Smooth muscle cell (in vitro differentiated cells): ENCODE results near the gene TMED5. TPM values are rescaled to one million over a fixed set of nuclear protein-coding genes. Genes with fewer than 3 reads are reported as not detected.
A peak's percentile ranks its signal among the peaks of the same experiment; 100 is the strongest.

Source experiments
- DNase-seq: peaks from one replicate; lab custom pipeline; 2025; ENCODE audit not compliant: unreplicated experiment; lab: John Stamatoyannopoulos, UW
- H2AFZ ChIP-seq: fragments of 200-600 bp; sonication (generic); 2 replicates; pipeline ENCODE4 v1.6.0; 2016; ENCODE audit warnings: antibody characterized with exemption, low read depth, mild to moderate bottlenecking
- H3F3A ChIP-seq: fragments of 200-600 bp; sonication (generic); 2 replicates; pipeline ENCODE4 v1.6.0; 2017; ENCODE audit warnings: antibody characterized with exemption, low read depth
- H3K27ac ChIP-seq: fragments of 200-600 bp; sonication (generic); 2 replicates; pipeline ENCODE4 v1.5.1; 2016; ENCODE audit warnings: low read depth, mild to moderate bottlenecking
- H3K27me3 ChIP-seq: fragments of 200-600 bp; sonication (generic); 2 replicates; pipeline ENCODE4 v1.6.1; 2016; ENCODE audit warnings: low read depth, mild to moderate bottlenecking
- H3K36me3 ChIP-seq: fragments of 200-600 bp; sonication (generic); 2 replicates; pipeline ENCODE4 v1.5.1; 2016; ENCODE audit warnings: low read depth
- H3K4me1 ChIP-seq: fragments of 200-600 bp; sonication (generic); 2 replicates; pipeline ENCODE4 v1.5.1; 2016; ENCODE audit warnings: low read depth
- H3K4me2 ChIP-seq: fragments of 200-600 bp; sonication (generic); 2 replicates; pipeline ENCODE4 v1.6.0; 2016; ENCODE audit warnings: mild to moderate bottlenecking
- H3K4me3 ChIP-seq: fragments of 200-600 bp; sonication (generic); 2 replicates; pipeline ENCODE4 v1.5.1; 2016; ENCODE audit warnings: mild to moderate bottlenecking
- H3K79me2 ChIP-seq: fragments of 200-600 bp; sonication (generic); 2 replicates; pipeline ENCODE4 v1.6.0; 2016; ENCODE audit warnings: low read depth, mild to moderate bottlenecking
- H3K9ac ChIP-seq: fragments of 200-600 bp; sonication (generic); 2 replicates; pipeline ENCODE4 v1.6.0; 2016; ENCODE audit warnings: low read depth
- H3K9me3 ChIP-seq: fragments of 200-600 bp; sonication (generic); replicated peaks from 2 replicates; pipeline ENCODE4 v1.5.1; 2016; ENCODE audit warnings: low read depth
- H4K20me1 ChIP-seq: fragments of 200-600 bp; sonication (generic); 2 replicates; pipeline ENCODE4 v1.6.0; 2016; ENCODE audit warnings: low read depth
- CTCF ChIP-seq: fragments of 200-600 bp; sonication (generic); IDR thresholded peaks from 2 replicates; pipeline ENCODE4 v1.5.1; 2017; ENCODE audit warnings: borderline replicate concordance, mild to moderate bottlenecking, antibody characterized with exemption; ENCODE audit not compliant: insufficient read depth, poor library complexity, severe bottlenecking
- WGBS: methylation state at CpG from one replicate; pipeline ENCODE4 v1.1.7; 2016; ENCODE audit warnings: low lambda C conversion rate; 5-methylcytosine and 5-hydroxymethylcytosine counted together
- polyA plus RNA-seq: library from polyadenylated mRNA; unstranded; fragments of >200 nt; fragmentation: Nextera tagmentation; extraction: Ambion mirVana; gene quantifications from 2 replicates; pipeline ENCODE4 v1.2.1, GENCODE V29; 2016
- total RNA-seq: library from RNA; depleted of rRNA; stranded (reverse); fragments of >200 nt; gene quantifications from 2 replicates; pipeline ENCODE4 v1.2.3, GENCODE V29; 2014

TMED5 gene
- total and polyA plus RNA-seq, 2 experiments from 2014 or later = 26.8 to 61.7 TPM

- 90% methylated on average over 6 of the region's 6 CpGs for WGBS
Measured at GRCh38 chr1:93219443-93219842, 39.2 kb upstream of the TMED5 start.

GRCh38 chr1:93215322-93215721 lies 35.1 kb upstream of the TMED5 start:
- TF ChIP-seq CTCF = no peak
- H3K36me3 ChIP-seq = no peaks in the 10 kb centered on the region
- no peak overlapping the region for H3K4me2 ChIP-seq
- no peaks in the 10 kb centered on the region for H4K20me1 ChIP-seq
- H3K79me2 ChIP-seq = no peaks in the 10 kb centered on the region
- H3K4me3 ChIP-seq = no peak overlapping the region
- 94% methylated on average over 2 of the region's 2 CpGs for WGBS
- H3K27ac ChIP-seq = no peak overlapping the region
- H3K9ac ChIP-seq = no peak overlapping the region
- H3K27me3 ChIP-seq = no peaks in the 10 kb centered on the region
- H3K4me1 ChIP-seq = no peaks in the 10 kb centered on the region
- no peaks in the 10 kb centered on the region for H3F3A ChIP-seq
- H2AFZ ChIP-seq = no peak overlapping the region
- H3K9me3 ChIP-seq = no peaks in the 10 kb centered on the region
- DNase-seq = no peak

More at GRCh38 chr1:93219443-93219842, 39.2 kb upstream of the TMED5 start:
- no peak overlapping the region for H3K9ac ChIP-seq
- no peaks in the 10 kb centered on the region for H4K20me1 ChIP-seq
- DNase-seq = no peak
- no peaks in the 10 kb centered on the region for H3K4me1 ChIP-seq
- peak overlapping the region; percentile 5 for H3K27ac ChIP-seq
- H2AFZ ChIP-seq = no peak overlapping the region
- H3K9me3 ChIP-seq = no peaks in the 10 kb centered on the region
- H3K4me2 ChIP-seq = no peak overlapping the region
- no peaks in the 10 kb centered on the region for H3K27me3 ChIP-seq
- H3K79me2 ChIP-seq = no peaks in the 10 kb centered on the region
- H3K36me3 ChIP-seq = no peaks in the 10 kb centered on the region
- H3K4me3 ChIP-seq = no peak overlapping the region
- H3F3A ChIP-seq = no peaks in the 10 kb centered on the region
- TF ChIP-seq CTCF = no peak

GRCh38 chr1:93207211-93207610 lies 27.0 kb upstream of the TMED5 start:
- no peaks in the 10 kb centered on the region for H3K4me1 ChIP-seq
- 93% methylated on average over 5 of the region's 5 CpGs for WGBS
- no peak for TF ChIP-seq CTCF
- H3K9me3 ChIP-seq = no peaks in the 10 kb centered on the region
- no peak overlapping the region for H3K4me2 ChIP-seq
- no peak overlapping the region for H3K4me3 ChIP-seq
- H4K20me1 ChIP-seq = no peaks in the 10 kb centered on the region
- DNase-seq = no peak
- no peaks in the 10 kb centered on the region for H3K36me3 ChIP-seq
- no peak overlapping the region for H3K27ac ChIP-seq
- no peaks in the 10 kb centered on the region for H3F3A ChIP-seq
- no peak overlapping the region for H3K9ac ChIP-seq
- H3K27me3 ChIP-seq = no peaks in the 10 kb centered on the region
- no peaks in the 10 kb centered on the region for H3K79me2 ChIP-seq
- no peak overlapping the region for H2AFZ ChIP-seq

- Histone ChIP-seq H3K27ac (no peak overlapping the region), H3K4me2 (no peak overlapping the region), H3K9ac (no peak overlapping the region), H3K9me3 (no peaks in the 10 kb centered on the region), H3K4me1 (no peaks in the 10 kb centered on the region), H3F3A (no peaks in the 10 kb centered on the region), H2AFZ (no peak overlapping the region), H3K79me2 (no peaks in the 10 kb centered on the region), H3K27me3 (no peaks in the 10 kb centered on the region), H4K20me1 (no peaks in the 10 kb centered on the region), H3K36me3 (peaks cover 4% of the 10 kb centered on the region), H3K4me3 (no peak overlapping the region)
- no peak for DNase-seq
- TF ChIP-seq CTCF = no peak
Measured at GRCh38 chr1:93206567-93206954, 26.3 kb upstream of the TMED5 start.
